ENCODE data around the gene MAST4. TPM values are rescaled to one million over a fixed set of nuclear protein-coding genes. Genes with fewer than 3 reads are reported as not detected.

The MAST4 gene
- total and polyA plus RNA-seq, 2 donors (not counting 1 experiment from before 2014, with no cell fraction given), result 2.5 to 57.1 TPM

- WGBS (ENCODE audit: insufficient coverage), result no CpG with 5 or more reads among the region's 6 CpGs
- intact Hi-C loops (cut with micrococcal nuclease), result loop anchor here (1.0 to 10.0 kb wide), 5 partner anchors 39 to 1661 kb away; partner anchors contain the start of genes ERBIN, MAST4 and PIK3R1
- no peak for TF ChIP-seq EZH2 (IDR thresholded peaks at IDR 0.05; ENCODE audit: borderline replicate concordance, insufficient read depth, low read depth, low read length, poor library complexity, severe bottlenecking)
- no peak for TF ChIP-seq CTCF (IDR thresholded peaks at IDR 0.05)
Measured at GRCh38 chr5:66553916-66554575, 42.1 kb upstream of the MAST4 start.

GRCh38 chr5:66554884-66555283 lies 41.3 kb upstream of the MAST4 start:
- Histone ChIP-seq H3K9ac (ENCODE audit: low read length) (no peak overlapping the region), H3K27me3 (replicated peaks in 1 of 4; ENCODE audit: control extremely low read depth in 1 of 4, control insufficient read depth in 3 of 4, insufficient read depth in 4 of 4, low read length in 3 of 4) (peaks cover 0 to 2% (median 0%) of the 10 kb centered on the region in 4 experiments), H3K79me2 (ENCODE audit: control insufficient read depth, insufficient read depth, low read length) (no peaks in the 10 kb centered on the region), H3K9me3 (ENCODE audit: control extremely low read depth in 1 of 3, control insufficient read depth in 2 of 3, insufficient read depth in 1 of 3, low read length in 2 of 3) (peaks cover 0 to 4% (median 0%) of the 10 kb centered on the region in 3 donors), H2AFZ (ENCODE audit: insufficient read depth, low read depth, low read length, poor library complexity, severe bottlenecking) (no peak overlapping the region), H3K4me3 (ENCODE audit: control extremely low read depth in 1 of 5, extremely low read depth in 1 of 5, insufficient read depth in 1 of 5, low read depth in 2 of 5, low read length in 4 of 5) (no peak overlapping the region), H3K4me1 (ENCODE audit: control insufficient read depth in 2 of 2, insufficient read depth in 2 of 2, low read length in 2 of 2) (peaks cover 28 to 34% of the 10 kb centered on the region in 2 donors), H3K36me3 (replicated peaks in 1 of 2; ENCODE audit: control extremely low read depth in 1 of 2, control insufficient read depth in 1 of 2, extremely low read depth in 1 of 2, insufficient read depth in 2 of 2, low read length in 1 of 2) (no peaks in the 10 kb centered on the region), H3K4me2 (replicated peaks; ENCODE audit: low read depth, low read length, poor library complexity, severe bottlenecking) (peak overlapping the region; percentile 50), H3K27ac (ENCODE audit: low read length in 2 of 2) (peak overlapping the region; percentile 69 to 75), H4K20me1 (ENCODE audit: control insufficient read depth, insufficient read depth, low read length, poor library complexity, severe bottlenecking) (no peaks in the 10 kb centered on the region)
- Mint-ChIP-seq H3K4me3 (peak overlapping the region; percentile 65), H3K9me3 (ENCODE audit: insufficient read depth) (no peaks in the 10 kb centered on the region), H3K27ac (peak overlapping the region; percentile 93), H3K4me1 (peaks cover 39% of the 10 kb centered on the region), H3K27me3 (no peaks in the 10 kb centered on the region)
- ChIA-PET POLR2A (interaction anchor here (0.5 to 1.4 kb wide), 3 partner anchors 14 to 379 kb away, joined by 3 read pairs; no protein-coding TSS in a partner anchor), CTCF (interaction anchor here (1.0 to 1.6 kb wide), 2 partner anchors 21 to 202 kb away, joined by 3 to 4 read pairs; no protein-coding TSS in a partner anchor)
- ATAC-seq (ENCODE audit: low read depth) (no peak), DNase-seq (no peak)
- intact Hi-C loops (cut with micrococcal nuclease), result loop anchor here (1.0 to 10.0 kb wide), 6 partner anchors 40 to 1660 kb away; partner anchors contain the start of genes ERBIN, MAST4 and PIK3R1
- WGBS (ENCODE audit: insufficient coverage), result no CpG with 5 or more reads among the region's 2 CpGs
- TF ChIP-seq CTCF (IDR thresholded peaks at IDR 0.05) (no peak), EZH2 (IDR thresholded peaks at IDR 0.05; ENCODE audit: borderline replicate concordance, insufficient read depth, low read depth, low read length, poor library complexity, severe bottlenecking) (no peak)

More at GRCh38 chr5:66553916-66554575, 42.1 kb upstream of the MAST4 start:
- Histone ChIP-seq H3K27me3 (replicated peaks in 1 of 4; ENCODE audit: control extremely low read depth in 1 of 4, control insufficient read depth in 3 of 4, insufficient read depth in 4 of 4, low read length in 3 of 4) (peaks cover 0 to 2% (median 0%) of the 10 kb centered on the region in 4 experiments), H4K20me1 (ENCODE audit: control insufficient read depth, insufficient read depth, low read length, poor library complexity, severe bottlenecking) (no peaks in the 10 kb centered on the region), H3K27ac (ENCODE audit: low read length in 2 of 2) (peak overlapping the region; percentile 69 to 75), H3K4me1 (ENCODE audit: control insufficient read depth in 2 of 2, insufficient read depth in 2 of 2, low read length in 2 of 2) (peaks cover 28 to 34% of the 10 kb centered on the region in 2 donors), H3K4me2 (replicated peaks; ENCODE audit: low read depth, low read length, poor library complexity, severe bottlenecking) (peak overlapping the region; percentile 50), H3K9ac (ENCODE audit: low read length) (no peak overlapping the region), H2AFZ (ENCODE audit: insufficient read depth, low read depth, low read length, poor library complexity, severe bottlenecking) (no peak overlapping the region), H3K4me3 (ENCODE audit: control extremely low read depth in 1 of 5, extremely low read depth in 1 of 5, insufficient read depth in 1 of 5, low read depth in 2 of 5, low read length in 4 of 5) (peak overlapping the region in 1 of 5 experiments; percentile 1), H3K79me2 (ENCODE audit: control insufficient read depth, insufficient read depth, low read length) (no peaks in the 10 kb centered on the region), H3K36me3 (replicated peaks in 1 of 2; ENCODE audit: control extremely low read depth in 1 of 2, control insufficient read depth in 1 of 2, extremely low read depth in 1 of 2, insufficient read depth in 2 of 2, low read length in 1 of 2) (no peaks in the 10 kb centered on the region), H3K9me3 (ENCODE audit: control extremely low read depth in 1 of 3, control insufficient read depth in 2 of 3, insufficient read depth in 1 of 3, low read length in 2 of 3) (peaks cover 0 to 4% (median 0%) of the 10 kb centered on the region in 3 donors)
- Mint-ChIP-seq H3K4me1 (peaks cover 39% of the 10 kb centered on the region), H3K27ac (peak overlapping the region; percentile 93), H3K9me3 (ENCODE audit: insufficient read depth) (peaks cover 2% of the 10 kb centered on the region), H3K27me3 (no peaks in the 10 kb centered on the region), H3K4me3 (peak overlapping the region; percentile 65)
- CTCF ChIA-PET, result interaction anchor here (1.0 to 1.6 kb wide), 3 partner anchors 21 to 203 kb away, joined by 3 to 4 read pairs (median 3); no protein-coding TSS in a partner anchor
- POLR2A ChIA-PET, result interaction anchor here (0.8 to 1.4 kb wide), 2 partner anchors 13 to 37 kb away, joined by 3 read pairs; no protein-coding TSS in a partner anchor
- ATAC-seq (ENCODE audit: low read depth) (peak; percentile 94), DNase-seq (peak; percentile 93)

Measured in B cell (primary cell).